Thyroid gland (tissue), 4 donors: ENCODE data around the gene FAF2.

Experiments used
- POLR2A ChIP-seq, 2 donors: fragments of 450-650 bp; IDR thresholded peaks; one replicate each; pipeline ENCODE4 v1.6.1; 2017; ENCODE audit warnings: antibody characterized with exemption in 2 of 2, mild to moderate bottlenecking in 2 of 2, moderate library complexity in 1 of 2
- TF ChIP-seq, protein P1 (sequence below), 6 experiments: fragments of 200-600 bp in 3 of 6; fragments of 450-650 bp in 3 of 6; sonication (generic) in 3 of 6; IDR thresholded peaks; one replicate each; pipeline ENCODE4 v1.5.1; 2016 to 2019; ENCODE audit warnings: antibody characterized with exemption in 6 of 6, mild to moderate bottlenecking in 2 of 6, inconsistent platforms in 1 of 6, moderate library complexity in 1 of 6

DNA sequence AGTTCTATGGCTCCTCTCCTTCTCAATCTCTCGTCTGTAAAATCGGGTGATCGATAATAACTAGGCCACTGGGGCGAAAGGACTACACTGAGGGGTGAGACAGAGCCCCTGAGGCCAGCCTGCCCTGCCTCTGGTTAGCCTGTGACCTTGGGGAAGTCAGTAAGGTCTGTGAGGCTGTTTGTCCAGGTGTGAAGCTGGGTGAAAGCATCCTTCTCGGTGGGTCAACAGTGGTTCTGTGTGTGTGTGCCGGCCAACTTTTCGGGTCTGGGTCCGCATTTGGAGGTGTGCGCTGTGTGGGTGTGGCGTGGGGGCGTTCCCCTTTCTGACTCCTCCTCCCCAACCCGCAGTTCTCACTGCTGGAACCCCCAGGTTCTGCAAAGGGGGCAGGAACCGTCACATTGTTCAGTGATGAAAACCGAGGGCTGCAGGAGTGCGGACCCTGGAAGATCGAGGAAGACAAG lies 94.0 kb downstream of the FAF2 start:
- TF ChIP-seq, protein P1, sequence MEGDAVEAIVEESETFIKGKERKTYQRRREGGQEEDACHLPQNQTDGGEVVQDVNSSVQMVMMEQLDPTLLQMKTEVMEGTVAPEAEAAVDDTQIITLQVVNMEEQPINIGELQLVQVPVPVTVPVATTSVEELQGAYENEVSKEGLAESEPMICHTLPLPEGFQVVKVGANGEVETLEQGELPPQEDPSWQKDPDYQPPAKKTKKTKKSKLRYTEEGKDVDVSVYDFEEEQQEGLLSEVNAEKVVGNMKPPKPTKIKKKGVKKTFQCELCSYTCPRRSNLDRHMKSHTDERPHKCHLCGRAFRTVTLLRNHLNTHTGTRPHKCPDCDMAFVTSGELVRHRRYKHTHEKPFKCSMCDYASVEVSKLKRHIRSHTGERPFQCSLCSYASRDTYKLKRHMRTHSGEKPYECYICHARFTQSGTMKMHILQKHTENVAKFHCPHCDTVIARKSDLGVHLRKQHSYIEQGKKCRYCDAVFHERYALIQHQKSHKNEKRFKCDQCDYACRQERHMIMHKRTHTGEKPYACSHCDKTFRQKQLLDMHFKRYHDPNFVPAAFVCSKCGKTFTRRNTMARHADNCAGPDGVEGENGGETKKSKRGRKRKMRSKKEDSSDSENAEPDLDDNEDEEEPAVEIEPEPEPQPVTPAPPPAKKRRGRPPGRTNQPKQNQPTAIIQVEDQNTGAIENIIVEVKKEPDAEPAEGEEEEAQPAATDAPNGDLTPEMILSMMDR (IDR thresholded peaks at IDR 0.05), result no peak
- no peak for TF ChIP-seq POLR2A (IDR thresholded peaks at IDR 0.05)
